ENCODE results near the gene LAMC1.

GRCh38 chr1:183180218-183180617 is 157.0 kb downstream of the LAMC1 start:
- TF ChIP-seq, protein P1, sequence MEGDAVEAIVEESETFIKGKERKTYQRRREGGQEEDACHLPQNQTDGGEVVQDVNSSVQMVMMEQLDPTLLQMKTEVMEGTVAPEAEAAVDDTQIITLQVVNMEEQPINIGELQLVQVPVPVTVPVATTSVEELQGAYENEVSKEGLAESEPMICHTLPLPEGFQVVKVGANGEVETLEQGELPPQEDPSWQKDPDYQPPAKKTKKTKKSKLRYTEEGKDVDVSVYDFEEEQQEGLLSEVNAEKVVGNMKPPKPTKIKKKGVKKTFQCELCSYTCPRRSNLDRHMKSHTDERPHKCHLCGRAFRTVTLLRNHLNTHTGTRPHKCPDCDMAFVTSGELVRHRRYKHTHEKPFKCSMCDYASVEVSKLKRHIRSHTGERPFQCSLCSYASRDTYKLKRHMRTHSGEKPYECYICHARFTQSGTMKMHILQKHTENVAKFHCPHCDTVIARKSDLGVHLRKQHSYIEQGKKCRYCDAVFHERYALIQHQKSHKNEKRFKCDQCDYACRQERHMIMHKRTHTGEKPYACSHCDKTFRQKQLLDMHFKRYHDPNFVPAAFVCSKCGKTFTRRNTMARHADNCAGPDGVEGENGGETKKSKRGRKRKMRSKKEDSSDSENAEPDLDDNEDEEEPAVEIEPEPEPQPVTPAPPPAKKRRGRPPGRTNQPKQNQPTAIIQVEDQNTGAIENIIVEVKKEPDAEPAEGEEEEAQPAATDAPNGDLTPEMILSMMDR (IDR thresholded peaks at IDR 0.05; ENCODE audit: poor library complexity, severe bottlenecking), result no peak
- TF ChIP-seq EZH2 (IDR thresholded peaks at IDR 0.05; ENCODE audit: borderline replicate concordance, insufficient read depth, low read length, poor library complexity, severe bottlenecking) (no peak), POLR2AphosphoS5 (IDR thresholded peaks at IDR 0.05) (no peak), RAD21 (conservative IDR thresholded peaks at IDR 0.05) (no peak), EP300 (conservative IDR thresholded peaks at IDR 0.05; ENCODE audit: poor library complexity, severe bottlenecking) (no peak), REST (IDR thresholded peaks at IDR 0.05; ENCODE audit: borderline replicate concordance) (no peak)

All from neural cell (in vitro differentiated cells).